HepG2 (cell line): ENCODE data around the gene C16orf95. TPM values are rescaled to one million over a fixed set of nuclear protein-coding genes. Genes with fewer than 3 reads are reported as not detected.

Experiments
- ATF6 ChIP-seq: sonication (generic); formaldehyde crosslinking; conservative IDR thresholded peaks from 2 replicates; pipeline ENCODE4 v1.4.0; 2020; ENCODE audit warnings: missing genetic modification reagents
- NR2F1 ChIP-seq, 2 experiments: fragments of 450-650 bp in 1 of 2; formaldehyde crosslinking in 1 of 2; IDR thresholded peaks; 2 replicates each; pipeline versions ENCODE4 v1.5.0 to v1.6.1; 2016 to 2020; ENCODE audit warnings: mild to moderate bottlenecking in 1 of 2, missing compliant biosample characterization in 1 of 2, missing genetic modification reagents in 1 of 2, moderate library complexity in 1 of 2
- NR2F2 ChIP-seq: IDR thresholded peaks from 2 replicates; pipeline ENCODE4 v1.6.1; 2012; ENCODE audit warnings: low read depth, inconsistent platforms, borderline replicate concordance
- NRL ChIP-seq: sonication (generic); formaldehyde crosslinking; IDR thresholded peaks from 2 replicates; pipeline ENCODE4 v1.5.0; 2020; ENCODE audit warnings: missing genetic modification reagents, mild to moderate bottlenecking, moderate library complexity, borderline replicate concordance
- POGK ChIP-seq: sonication (generic); formaldehyde crosslinking; conservative IDR thresholded peaks from 2 replicates; pipeline ENCODE4 v1.8.0; 2022; ENCODE audit warnings: mild to moderate bottlenecking, moderate library complexity, missing genetic modification reagents
- POLR2A ChIP-seq, 2 experiments: IDR thresholded peaks; 2 replicates each; pipeline ENCODE4 v1.6.1; 2011; ENCODE audit warnings: low read depth in 2 of 2, low read length in 2 of 2, mild to moderate bottlenecking in 1 of 2, moderate library complexity in 1 of 2; ENCODE audit not compliant: insufficient read depth in 1 of 2
- ZFP82 ChIP-seq: sonication (generic); formaldehyde crosslinking; IDR thresholded peaks from 2 replicates; pipeline ENCODE4 v1.5.1; 2020; ENCODE audit warnings: mild to moderate bottlenecking, missing genetic modification reagents, borderline replicate concordance
- ZNF549 ChIP-seq: sonication (generic); formaldehyde crosslinking; IDR thresholded peaks from 2 replicates; pipeline ENCODE4 v1.5.0; 2020; ENCODE audit warnings: missing genetic modification reagents
- ZNF687 ChIP-seq: sonication (generic); formaldehyde crosslinking; IDR thresholded peaks from 2 replicates; pipeline ENCODE4 v1.5.1; 2020; ENCODE audit warnings: mild to moderate bottlenecking, missing genetic modification reagents, moderate library complexity
- ZNF691 ChIP-seq: sonication (generic); formaldehyde crosslinking; IDR thresholded peaks from 2 replicates; pipeline ENCODE4 v1.4.0; 2020; ENCODE audit warnings: missing genetic modification reagents, low read depth, mild to moderate bottlenecking, borderline replicate concordance
- polyA plus RNA-seq, 8 experiments: library from polyadenylated mRNA; depleted of rRNA in 3 of 8; stranded (reverse) in 7 of 8; unstranded in 1 of 8; fragments of >200 nt; fragmentation: Illumina TruSeq in 4 of 8; extraction: Trizol in 4 of 8; gene quantifications; 2 replicates each; pipeline versions ENCODE4 v1.2.1 to v1.2.3, GENCODE V29; 2011 to 2016; ENCODE audit warnings: low read depth in 4 of 8, missing spikeins in 1 of 8, mixed read lengths in 1 of 8; ENCODE audit not compliant: insufficient read depth in 1 of 8
- total RNA-seq, 5 experiments: library from RNA; depleted of rRNA; stranded (reverse); fragments of >200 nt; fragmentation: Illumina TruSeq; extraction: Trizol; gene quantifications; 2 replicates each; pipeline ENCODE4 v1.2.3, GENCODE V29; 2016; ENCODE audit warnings: low read depth in 1 of 5

The C16orf95 gene
- total and polyA plus RNA-seq, 2 of the 13 experiments (the other 11 are each of a cell fraction or from before 2014, with no cell fraction given) = 2.8 to 8.6 TPM

- TF ChIP-seq ZNF687 (CRISPR knock-in tag) (peak; percentile 38; the same call in 1 of the 2 replicates), POGK (CRISPR knock-in tag) (0 out of 2 replicates have a peak, but pooled peaks have one; percentile 35), NR2F2 (no peak), NRL (CRISPR knock-in tag) (peak; percentile 33; the same call in 1 of the 2 replicates), ZFP82 (no peak), ZNF549 (CRISPR knock-in tag) (no peak), NR2F1 (CRISPR knock-in tag; IDR thresholded peaks at IDR 0.05) (0 out of 4 replicates have a peak, but pooled peaks of 1 of the 2 experiments have one; percentile 18), ZNF691 (CRISPR knock-in tag) (no peak), POLR2A (IDR thresholded peaks at IDR 0.05; ENCODE audit: insufficient read depth in 1 of 2, low read depth in 2 of 2, low read length in 2 of 2) (peak in 1 of 2 experiments; percentile 35; a peak in 1 of 4 replicates), ATF6 (no peak)
These were observed 22.0 kb upstream of the C16orf95 start (continued) for GRCh38 chr16:87339086-87339723.
